Natural killer cell (primary cell): ENCODE data around the gene ST3GAL5. TPM values are rescaled to one million over a fixed set of nuclear protein-coding genes. Genes with fewer than 3 reads are reported as not detected.

ENCODE experiments used
- ATAC-seq, 3 donors: fragments of 150-1000 bp in 2 of 3; fragments of 200-7000 bp in 1 of 3; cut with Tn5 transposase; 1 replicate in 1 of 3; 2 replicates in 2 of 3; pipeline ENCODE4 v1.10.0; 2021; ENCODE audit warnings: mild to moderate bottlenecking in 2 of 3, moderate library complexity in 2 of 3
- DNase-seq, 2 donors: peaks; one replicate each; pipeline versions ENCODE4 v3.0.0 to v3.0.0-alpha.2; 2013 to 2021; ENCODE audit warnings: mixed read lengths in 1 of 2
- H3K27ac ChIP-seq: one replicate; pipeline ENCODE4 v1.5.1; 2013; ENCODE audit warnings: mild to moderate bottlenecking, low read length
- H3K27me3 ChIP-seq: one replicate; pipeline ENCODE4 v1.6.1; 2013; ENCODE audit warnings: low read length; ENCODE audit not compliant: control insufficient read depth, insufficient read depth
- H3K36me3 ChIP-seq: one replicate; pipeline ENCODE4 v1.6.1; 2013; ENCODE audit warnings: low read length; ENCODE audit not compliant: control insufficient read depth, insufficient read depth
- H3K4me1 ChIP-seq: one replicate; pipeline ENCODE4 v1.6.1; 2013; ENCODE audit warnings: low read length; ENCODE audit not compliant: control insufficient read depth, insufficient read depth
- H3K4me3 ChIP-seq: one replicate; pipeline ENCODE4 v1.5.1; 2013; ENCODE audit warnings: low read length
- H3K9me3 ChIP-seq: one replicate; pipeline ENCODE4 v1.6.1; 2013; ENCODE audit warnings: low read length; ENCODE audit not compliant: control insufficient read depth, insufficient read depth
- H3K27ac Mint-ChIP-seq, 2 donors: one replicate each; pipeline ENCODE4 v1.8.0; 2022; ENCODE audit warnings: mild to moderate bottlenecking in 2 of 2, mixed read lengths in 2 of 2, moderate library complexity in 1 of 2
- H3K27me3 Mint-ChIP-seq, 2 donors: one replicate each; pipeline ENCODE4 v1.8.0; 2022; ENCODE audit warnings: low read depth in 2 of 2, mixed read lengths in 2 of 2
- H3K36me3 Mint-ChIP-seq: one replicate; pipeline ENCODE4 v1.8.0; 2022; ENCODE audit warnings: mixed read lengths
- H3K4me1 Mint-ChIP-seq, 2 donors: one replicate each; pipeline ENCODE4 v1.8.0; 2022; ENCODE audit warnings: mixed read lengths in 2 of 2
- H3K4me3 Mint-ChIP-seq: one replicate; pipeline ENCODE4 v1.8.0; 2022; ENCODE audit warnings: mild to moderate bottlenecking, moderate library complexity, mixed read lengths
- H3K9me3 Mint-ChIP-seq, 2 donors: one replicate each; pipeline ENCODE4 v1.8.0; 2022; ENCODE audit warnings: mixed read lengths in 2 of 2
- WGBS: methylation state at CpG from one replicate; pipeline ENCODE4 v1.1.7; 2013; ENCODE audit warnings: missing lambda C conversion rate; ENCODE audit not compliant: insufficient coverage; 5-methylcytosine and 5-hydroxymethylcytosine counted together
- intact Hi-C: fragments of 100-400 bp; cut with micrococcal nuclease; formaldehyde crosslinking; loops from one replicate; pipeline ENCODE4 v1.14.2; 2022
- total RNA-seq, 4 donors: library from RNA; stranded (reverse); fragments of 120-200 nt in 1 of 4; gene quantifications; one replicate each; pipeline versions ENCODE4 v1.2.3 to v1.2.4, GENCODE V29; 2013 to 2022
- TF ChIP-seq, protein P1 (sequence below): fragments of 200-600 bp; IDR thresholded peaks from one replicate; pipeline ENCODE4 v1.8.0; 2022; ENCODE audit warnings: antibody characterized with exemption

ST3GAL5 gene
- total RNA-seq, 3 donors from 2014 or later (not counting 1 experiment from before 2014, with no cell fraction given) = 54.6 to 72.4 (median 66.1) TPM

DNA sequence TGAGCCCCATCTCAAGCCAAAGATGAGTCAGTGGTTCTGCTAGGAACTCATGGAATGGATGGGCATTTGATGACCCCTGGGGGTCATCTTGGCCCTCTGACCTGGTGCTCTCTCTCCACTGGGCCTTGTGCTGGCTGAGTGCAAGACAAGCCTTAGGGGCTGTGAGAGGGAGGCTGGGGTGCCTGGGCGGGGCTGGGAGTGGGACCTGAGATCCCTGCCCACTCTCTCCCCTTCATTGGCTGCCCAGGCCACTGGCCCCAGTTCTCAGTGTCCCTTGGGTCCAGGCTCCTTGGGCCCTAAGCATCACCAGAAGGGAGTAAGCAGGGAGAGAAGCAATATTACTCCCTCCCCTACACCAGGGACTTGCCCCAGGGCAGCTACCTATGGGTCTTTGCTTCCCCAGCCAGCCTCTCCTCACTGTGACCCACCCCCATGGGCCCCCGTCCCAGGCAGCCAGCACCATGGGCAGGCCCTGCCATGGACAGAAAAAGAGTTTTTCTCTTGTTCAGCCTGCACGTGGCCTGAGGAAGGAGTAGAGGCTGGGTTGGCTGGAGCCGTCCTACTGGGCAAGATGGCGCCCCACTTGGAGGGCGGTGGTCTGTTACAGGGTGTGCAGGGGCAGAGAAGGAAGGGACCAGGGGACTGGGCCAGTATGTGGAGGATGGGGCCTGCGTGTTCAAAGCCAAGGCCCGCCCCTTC is 101.4 kb downstream of the ST3GAL5 start:
- intact Hi-C loops = no loop called here
- Histone ChIP-seq H3K27ac (no peak overlapping the region), H3K36me3 (no peaks in the 10 kb centered on the region), H3K4me1 (peaks cover 14% of the 10 kb centered on the region), H3K27me3 (no peaks in the 10 kb centered on the region), H3K4me3 (no peak overlapping the region), H3K9me3 (no peaks in the 10 kb centered on the region)
- Mint-ChIP-seq H3K9me3 (no peaks in the 10 kb centered on the region), H3K4me1 (peaks cover 13 to 14% of the 10 kb centered on the region in 2 donors), H3K27ac (no peak overlapping the region), H3K36me3 (no peaks in the 10 kb centered on the region), H3K4me3 (no peak overlapping the region), H3K27me3 (peaks cover 6 to 9% of the 10 kb centered on the region in 2 donors)
- no peak for ATAC-seq
- 90% methylated on average over 8 of the region's 8 CpGs for WGBS
- TF ChIP-seq, protein P1, sequence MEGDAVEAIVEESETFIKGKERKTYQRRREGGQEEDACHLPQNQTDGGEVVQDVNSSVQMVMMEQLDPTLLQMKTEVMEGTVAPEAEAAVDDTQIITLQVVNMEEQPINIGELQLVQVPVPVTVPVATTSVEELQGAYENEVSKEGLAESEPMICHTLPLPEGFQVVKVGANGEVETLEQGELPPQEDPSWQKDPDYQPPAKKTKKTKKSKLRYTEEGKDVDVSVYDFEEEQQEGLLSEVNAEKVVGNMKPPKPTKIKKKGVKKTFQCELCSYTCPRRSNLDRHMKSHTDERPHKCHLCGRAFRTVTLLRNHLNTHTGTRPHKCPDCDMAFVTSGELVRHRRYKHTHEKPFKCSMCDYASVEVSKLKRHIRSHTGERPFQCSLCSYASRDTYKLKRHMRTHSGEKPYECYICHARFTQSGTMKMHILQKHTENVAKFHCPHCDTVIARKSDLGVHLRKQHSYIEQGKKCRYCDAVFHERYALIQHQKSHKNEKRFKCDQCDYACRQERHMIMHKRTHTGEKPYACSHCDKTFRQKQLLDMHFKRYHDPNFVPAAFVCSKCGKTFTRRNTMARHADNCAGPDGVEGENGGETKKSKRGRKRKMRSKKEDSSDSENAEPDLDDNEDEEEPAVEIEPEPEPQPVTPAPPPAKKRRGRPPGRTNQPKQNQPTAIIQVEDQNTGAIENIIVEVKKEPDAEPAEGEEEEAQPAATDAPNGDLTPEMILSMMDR = no peak
- DNase-seq = no peak

Other genes starting within 250 kb of the ST3GAL5 start
- not detected for gene SFTPB, start 220.8 kb downstream of the ST3GAL5 start, total RNA-seq
- 1,000 to 10,000 TPM; 4,938 to 8,199 (median 6,542) TPM for gene GNLY, start 194.6 kb downstream of the ST3GAL5 start, total RNA-seq
- gene ATOH8, start 135.0 kb downstream of the ST3GAL5 start, total RNA-seq = under 1 TPM in 1 of 3 donors, not detected in 2; 0.23 TPM
- gene POLR1A, start 216.9 kb upstream of the ST3GAL5 start, total RNA-seq = 10 to 100 TPM; 19.7 to 26.5 (median 22.8) TPM
- 100 to 1,000 TPM; 115 to 146 (median 128) TPM for gene PTCD3, start 217.2 kb upstream of the ST3GAL5 start, total RNA-seq